Stimulated activated naive CD8-positive, alpha-beta T cell treated with anti-CD3 and anti-CD28 coated beads, Interleukin-15, Interleukin-2, amounts not matched to agents 100 U/mL and 50 U/mL, for 24 hours (primary cell): ENCODE measurements around the gene FGGY.

Source experiments
- ATAC-seq: fragments of 150-1000 bp; cut with Tn5 transposase; one replicate; pipeline ENCODE4 v1.10.0; 2021
- DNase-seq: peaks from one replicate; pipeline ENCODE4 v3.0.0; 2021

Gene FGGY

GRCh38 chr1:59388191-59388590 lies 91.3 kb downstream of the FGGY start:
- no peak for ATAC-seq
- DNase-seq = no peak

GRCh38 chr1:59389847-59390246 lies 93.0 kb downstream of the FGGY start:
- ATAC-seq = no peak
- no peak for DNase-seq

DNA sequence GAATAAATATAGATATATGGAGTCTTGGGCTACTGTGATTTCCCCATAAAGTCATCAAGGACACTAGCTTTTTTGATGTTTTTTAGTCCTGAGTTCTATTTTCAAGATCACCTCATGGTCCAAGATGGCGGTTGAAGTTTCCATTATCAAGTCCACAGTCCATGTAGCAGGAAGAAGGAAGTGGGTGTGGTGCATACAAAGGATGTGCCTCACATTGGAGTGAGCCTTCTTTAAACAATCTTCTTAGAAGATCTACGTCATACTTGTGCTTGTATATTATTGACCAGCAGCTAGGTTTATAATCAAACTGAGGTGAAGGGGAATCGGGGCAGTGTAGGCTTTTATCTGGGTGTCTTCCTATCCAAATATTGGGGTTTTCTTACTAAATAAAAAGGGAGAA lies 93.4 kb downstream of the FGGY start:
- no peak for ATAC-seq
- DNase-seq = no peak

GRCh38 chr1:59391212-59392179 lies 94.6 kb downstream of the FGGY start:
- peak; percentile 84 for ATAC-seq

GRCh38 chr1:59393211-59394180 lies 96.6 kb downstream of the FGGY start:
- no peak for ATAC-seq
- no peak for DNase-seq

More at GRCh38 chr1:59391212-59392179, 94.6 kb downstream of the FGGY start:
- DNase-seq = no peak

GRCh38 chr1:59394706-59395425 lies 98.0 kb downstream of the FGGY start:
- ATAC-seq = no peak

DNA sequence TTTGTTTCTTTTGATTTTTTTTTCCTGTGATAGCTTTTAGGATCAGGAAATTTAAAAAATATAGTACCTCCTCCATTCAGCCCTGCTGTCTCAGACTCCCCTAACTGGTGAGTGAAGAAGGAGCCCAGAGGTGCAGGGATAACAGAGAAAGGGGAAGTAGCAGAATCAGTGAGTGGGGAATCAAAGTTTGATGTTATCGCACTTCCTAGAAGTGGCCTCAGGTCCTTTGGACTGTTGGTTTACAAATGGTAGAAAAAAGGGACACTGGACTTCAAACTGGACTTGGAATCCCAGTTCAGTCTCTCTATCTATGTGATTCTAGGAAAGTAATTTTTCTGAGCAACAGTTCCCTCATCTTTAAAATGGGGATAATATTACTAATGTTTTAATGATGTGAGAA lies 99.5 kb downstream of the FGGY start:
- ATAC-seq = no peak
- no peak for DNase-seq

More at GRCh38 chr1:59394706-59395425, 98.0 kb downstream of the FGGY start:
- no peak for DNase-seq

DNA sequence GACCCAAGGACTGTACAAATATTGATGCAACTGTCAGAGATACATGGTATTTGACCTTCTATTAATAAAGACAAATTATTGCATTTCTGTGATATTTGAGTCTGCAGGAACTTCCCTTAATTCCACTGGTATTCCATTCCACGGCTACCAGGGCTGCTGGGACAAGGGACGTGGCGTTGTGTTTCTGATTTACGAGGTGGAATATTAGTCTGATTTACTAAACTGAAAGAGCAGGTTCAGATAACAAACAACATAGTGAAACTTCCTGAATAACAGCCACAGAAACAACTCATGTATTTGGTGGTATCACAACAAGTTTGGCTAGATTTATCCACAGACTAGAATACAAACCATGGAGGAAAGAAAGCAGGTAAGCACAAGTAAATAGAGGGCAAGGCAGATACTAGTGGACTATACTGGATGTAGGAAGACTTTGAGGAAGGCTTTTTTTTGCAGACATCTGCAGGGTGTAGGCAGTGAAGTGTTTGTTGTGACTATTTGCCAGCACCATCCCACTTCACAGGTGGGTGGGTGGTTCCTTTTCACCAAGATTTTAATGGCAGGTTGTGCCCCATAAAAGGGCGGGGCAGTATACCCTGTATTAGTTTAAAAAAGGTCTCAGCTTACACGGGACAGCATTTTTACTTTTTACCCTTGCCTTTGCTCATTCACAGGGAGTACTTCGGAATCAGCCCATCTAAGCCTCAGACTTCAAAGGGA lies 100.4 kb downstream of the FGGY start:
- no peak for DNase-seq

DNA sequence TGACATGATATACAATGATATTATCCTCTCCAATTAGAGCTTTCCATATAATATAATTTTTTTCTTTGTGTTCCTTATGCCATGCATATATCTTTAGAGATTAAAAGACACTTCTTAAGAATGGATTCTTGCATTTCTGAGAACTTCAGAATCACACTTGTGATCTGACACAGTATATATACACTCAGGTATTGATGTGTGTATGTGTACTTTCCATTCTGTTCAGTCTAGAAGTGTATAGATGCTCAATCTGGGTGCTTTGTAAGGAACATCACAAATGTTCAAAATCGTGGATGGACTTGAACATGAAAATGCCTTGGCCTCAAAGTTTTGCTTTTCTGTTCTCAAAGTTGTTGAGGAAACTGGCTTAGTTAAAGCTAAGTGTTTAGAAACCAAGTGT lies 102.7 kb downstream of the FGGY start:
- DNase-seq (no peak), ATAC-seq (no peak)

More for the DNA sequence above, 100.4 kb downstream of the FGGY start:
- no peak for ATAC-seq

DNA sequence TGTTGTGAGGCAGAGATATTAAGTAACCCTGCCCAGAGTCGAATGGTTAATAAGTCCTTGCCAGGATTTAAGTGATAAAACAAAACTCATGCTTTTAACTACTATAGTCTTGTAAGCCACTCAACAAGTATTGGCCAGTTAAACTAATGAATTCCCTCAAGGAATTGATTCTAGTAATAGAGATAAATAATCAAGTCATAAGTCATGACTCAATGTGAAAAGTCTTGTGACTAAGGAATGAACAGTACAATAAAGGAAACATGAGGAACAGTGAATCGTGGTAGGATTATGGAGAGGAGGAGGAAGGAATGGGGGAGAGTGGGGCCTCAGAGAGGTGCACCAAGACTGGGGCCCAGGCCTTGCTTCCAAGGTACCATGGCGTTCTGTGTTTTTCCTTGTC lies 104.7 kb downstream of the FGGY start:
- DNase-seq = no peak

GRCh38 chr1:59404796-59405195 lies 107.9 kb downstream of the FGGY start:
- ATAC-seq = no peak
- no peak for DNase-seq

More for the DNA sequence above, 104.7 kb downstream of the FGGY start:
- no peak for ATAC-seq

DNA sequence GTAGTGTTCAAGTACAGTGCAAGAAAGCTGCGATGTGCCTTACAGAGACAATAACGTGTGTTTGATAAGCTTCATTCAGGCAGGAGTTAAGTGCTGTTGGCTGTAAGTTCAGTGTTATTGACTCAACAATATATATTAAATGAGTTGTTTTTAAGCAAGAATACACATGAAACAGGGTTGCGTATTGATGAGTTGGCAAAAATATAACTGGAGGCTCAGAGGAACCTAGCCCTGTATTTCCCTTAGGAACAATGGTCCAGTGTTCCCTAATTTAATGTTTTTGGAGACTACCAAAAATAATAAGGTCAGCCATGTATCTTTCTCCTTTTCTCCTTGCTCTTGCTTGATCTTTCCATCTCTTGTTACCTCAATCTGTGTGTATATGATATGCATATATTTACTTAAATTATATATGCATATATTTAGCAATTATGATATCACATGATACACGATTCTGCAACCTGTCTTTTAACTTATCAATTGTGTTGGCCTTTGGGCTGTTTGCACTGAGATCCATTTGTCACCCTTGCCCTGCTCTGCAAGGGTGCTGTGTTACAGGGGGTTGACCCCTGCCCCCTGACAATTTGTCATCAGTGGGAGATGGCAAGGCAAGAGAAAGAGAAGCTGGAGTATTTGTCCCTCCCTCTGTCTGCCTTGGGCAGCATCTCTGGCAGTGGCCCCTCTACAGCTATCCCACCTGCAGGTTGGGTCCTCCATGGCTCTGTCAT lies 109.7 kb downstream of the FGGY start:
- DNase-seq (no peak), ATAC-seq (no peak)

- ATAC-seq (no peak), DNase-seq (no peak)
These were observed 111.8 kb downstream of the FGGY start for GRCh38 chr1:59408608-59409240.

GRCh38 chr1:59409549-59409948 lies 112.7 kb downstream of the FGGY start:
- ATAC-seq (no peak), DNase-seq (no peak)

- ATAC-seq (peak; percentile 19), DNase-seq (no peak)
These were observed 113.1 kb downstream of the FGGY start for GRCh38 chr1:59409986-59410385.

- no peak for DNase-seq
- no peak for ATAC-seq
These were observed 113.6 kb downstream of the FGGY start for GRCh38 chr1:59410457-59410856.

- ATAC-seq = no peak
- DNase-seq = no peak
These were observed 114.3 kb downstream of the FGGY start for GRCh38 chr1:59411147-59411546.

GRCh38 chr1:59412718-59413326 lies 115.9 kb downstream of the FGGY start:
- ATAC-seq (no peak), DNase-seq (no peak)

DNA sequence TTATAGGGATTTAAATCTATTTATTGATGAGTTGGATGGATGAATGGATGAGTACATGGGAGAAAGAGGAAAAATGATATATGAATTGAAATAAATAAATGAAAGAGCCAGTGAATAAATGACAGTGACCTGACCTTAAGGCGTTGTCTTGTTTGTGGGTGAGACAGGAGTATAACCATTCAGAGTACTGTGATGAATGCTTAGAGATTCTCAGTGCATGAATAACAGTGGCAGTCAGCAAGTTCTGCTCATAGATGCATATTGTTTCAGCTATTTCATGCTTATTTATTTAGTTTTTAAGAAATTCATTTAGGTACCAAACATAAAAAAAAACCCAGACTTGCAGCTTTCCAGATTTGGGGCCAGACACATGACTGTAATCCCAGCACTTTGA lies 116.4 kb downstream of the FGGY start:
- no peak for ATAC-seq

More for the DNA sequence above, 116.4 kb downstream of the FGGY start:
- no peak for DNase-seq
